Measurements from ENCODE around the gene WDR37. TPM values are rescaled to one million over a fixed set of nuclear protein-coding genes. Genes with fewer than 3 reads are reported as not detected.

WDR37 gene
- total RNA-seq, 2 donors from 2014 or later = 16.9 to 20.0 TPM

GRCh38 chr10:1171586-1171985 lies 115.4 kb downstream of the WDR37 start:
- ATAC-seq (no peak), DNase-seq (no peak)
- intact Hi-C loops (cut with DNase I, micrococcal nuclease) = no loop called here

GRCh38 chr10:1172256-1172984 lies 116.2 kb downstream of the WDR37 start:
- DNase-seq (no peak), ATAC-seq (no peak)
- intact Hi-C loops (cut with DNase I, micrococcal nuclease) = no loop called here

GRCh38 chr10:1173091-1173490 lies 116.9 kb downstream of the WDR37 start:
- intact Hi-C loops (cut with DNase I, micrococcal nuclease) = no loop called here
- DNase-seq (no peak), ATAC-seq (no peak)

- DNase-seq (no peak), ATAC-seq (no peak)
- intact Hi-C loops (cut with DNase I, micrococcal nuclease) = no loop called here
Observed at GRCh38 chr10:1174022-1174421, 117.8 kb downstream of the WDR37 start.

GRCh38 chr10:1175956-1176565 lies 119.9 kb downstream of the WDR37 start:
- ATAC-seq = no peak
- no peak for DNase-seq
- intact Hi-C loops (cut with DNase I, micrococcal nuclease) = no loop called here

GRCh38 chr10:1177936-1178335 lies 121.8 kb downstream of the WDR37 start:
- ATAC-seq = no peak
- intact Hi-C loops (cut with DNase I, micrococcal nuclease) = no loop called here
- no peak for DNase-seq

GRCh38 chr10:1178506-1178905 lies 122.3 kb downstream of the WDR37 start:
- DNase-seq (no peak), ATAC-seq (no peak)
- intact Hi-C loops (cut with DNase I, micrococcal nuclease) = no loop called here

- ATAC-seq (no peak), DNase-seq (no peak)
- intact Hi-C loops (cut with DNase I, micrococcal nuclease) = no loop called here
Observed at GRCh38 chr10:1179346-1180070, 123.3 kb downstream of the WDR37 start.

- DNase-seq (no peak), ATAC-seq (no peak)
- intact Hi-C loops (cut with DNase I, micrococcal nuclease) = no loop called here
Observed at GRCh38 chr10:1180071-1180730, 124.0 kb downstream of the WDR37 start.

GRCh38 chr10:1180836-1181235 lies 124.7 kb downstream of the WDR37 start:
- no peak for ATAC-seq
- intact Hi-C loops (cut with DNase I, micrococcal nuclease) = no loop called here

More at GRCh38 chr10:1180836-1181235, 124.7 kb downstream of the WDR37 start:
- no peak for DNase-seq

Other genes starting within 250 kb of the WDR37 start
- gene LARP4B, start 124.7 kb upstream of the WDR37 start, total RNA-seq = 100 to 1,000 TPM; 124 to 152 TPM
- 10 to 100 TPM; 22.7 to 35.6 TPM for gene GTPBP4, start 68.0 kb upstream of the WDR37 start, total RNA-seq
- gene IDI2, start 30.5 kb upstream of the WDR37 start, total RNA-seq = not detected
- gene IDI1, start 7.3 kb upstream of the WDR37 start, total RNA-seq = 100 to 1,000 TPM in 1 of 2 donors, 10 to 100 TPM in 1; 65.2 to 132 TPM